ENCODE data around the gene GJD3. TPM values are rescaled to one million over a fixed set of nuclear protein-coding genes. Genes with fewer than 3 reads are reported as not detected.

Gene GJD3
- total and polyA plus RNA-seq, 12 donors = 0.44 to 8.7 (median 1.9) TPM; not detected in 3

- Histone ChIP-seq H3K36me3 (replicated peaks in 1 of 2) (no peaks in the 10 kb centered on the region), H3K4me1 (replicated peaks in 1 of 2) (peaks cover 83 to 94% of the 10 kb centered on the region in 2 donors), H3K4me3 (peak overlapping the region in 1 of 4 donors; percentile 59), H3K9me3 (replicated peaks in 1 of 3) (no peaks in the 10 kb centered on the region), H3K27ac (peak overlapping the region in 4 of 5 donors; percentile 42 to 96 (median 74)), H3K27me3 (no peaks in the 10 kb centered on the region)
- peak in 1 of 7 donors; percentile 22 for DNase-seq
- intact Hi-C loops (cut with DNase I) = no loop called here
- no peak for TF ChIP-seq POLR2A (IDR thresholded peaks at IDR 0.05)
- TF ChIP-seq CTCF (IDR thresholded peaks at IDR 0.05) = no peak
- WGBS, 4 donors = 39 to 73% (median 45%) methylated on average over 2 to 4 of the region's 4 CpGs
Observed at GRCh38 chr17:40321524-40321929, 43.0 kb downstream of the GJD3 start.

GRCh38 chr17:40320756-40321523 is 43.6 kb downstream of the GJD3 start:
- 44 to 64% (median 54%) methylated on average over 16 to 19 of the region's 19 CpGs for WGBS, 4 donors
- Histone ChIP-seq H3K4me1 (replicated peaks in 1 of 2) (peaks cover 81 to 94% of the 10 kb centered on the region in 2 donors), H3K4me3 (peak overlapping the region in 1 of 4 donors; percentile 10), H3K9me3 (replicated peaks in 1 of 3) (no peaks in the 10 kb centered on the region), H3K36me3 (replicated peaks in 1 of 2) (no peaks in the 10 kb centered on the region), H3K27me3 (no peaks in the 10 kb centered on the region), H3K27ac (peak overlapping the region in 3 of 5 donors; percentile 42 to 96 (median 77))
- TF ChIP-seq POLR2A (IDR thresholded peaks at IDR 0.05) (no peak), CTCF (IDR thresholded peaks at IDR 0.05) (no peak)
- intact Hi-C loops (cut with DNase I) = no loop called here
- DNase-seq = peak in 3 of 7 donors; percentile 35 to 44 (median 39)

GRCh38 chr17:40319651-40320540 is 44.6 kb downstream of the GJD3 start:
- TF ChIP-seq POLR2A (IDR thresholded peaks at IDR 0.05) (no peak), CTCF (IDR thresholded peaks at IDR 0.05) (no peak)
- peak in 5 of 7 donors; percentile 57 to 63 (median 61) for DNase-seq
- 34 to 48% (median 44%) methylated on average over 9 to 11 of the region's 11 CpGs for WGBS, 4 donors
- Histone ChIP-seq H3K9me3 (replicated peaks in 1 of 3) (no peaks in the 10 kb centered on the region), H3K4me3 (peak overlapping the region in 1 of 4 donors; percentile 87), H3K27me3 (no peaks in the 10 kb centered on the region), H3K36me3 (replicated peaks in 1 of 2) (no peaks in the 10 kb centered on the region), H3K27ac (peak overlapping the region in 2 of 5 donors; percentile 77 to 96), H3K4me1 (replicated peaks in 1 of 2) (peaks cover 72 to 93% of the 10 kb centered on the region in 2 donors)
- intact Hi-C loops (cut with DNase I) = no loop called here
